Activated CD4-positive, alpha-beta T cell treated with anti-CD3 and anti-CD28 coated beads for 36 hours (primary cell): ENCODE measurements around the gene ATP8A2. TPM values are rescaled to one million over a fixed set of nuclear protein-coding genes. Genes with fewer than 3 reads are reported as not detected.

Experiments
- ATAC-seq: fragments of 200-7000 bp; cut with Tn5 transposase; one replicate; pipeline ENCODE4 v1.10.0; 2021; ENCODE audit warnings: mild to moderate bottlenecking, moderate library complexity
- CTCF ChIA-PET: fragments of 350-600 bp; sonication (Branson Sonifier 250); formaldehyde crosslinking; loops from one replicate; lab custom pipeline; 2021; ENCODE audit warnings: antibody characterized with exemption; lab: Charles Lee
- POLR2A ChIA-PET: fragments of 350-600 bp; sonication (Branson Sonifier 250); formaldehyde crosslinking; loops from one replicate; lab custom pipeline; 2021; ENCODE audit warnings: antibody characterized with exemption, inconsistent platforms; lab: Charles Lee
- DNase-seq: peaks from one replicate; pipeline ENCODE4 v3.0.0-alpha.2; 2020
- H3K27ac Mint-ChIP-seq: one replicate; pipeline ENCODE4 v1.8.0; 2021; ENCODE audit warnings: mixed read lengths
- H3K27me3 Mint-ChIP-seq: one replicate; pipeline ENCODE4 v1.8.0; 2021; ENCODE audit warnings: mixed read lengths
- H3K36me3 Mint-ChIP-seq: one replicate; pipeline ENCODE4 v1.8.0; 2021; ENCODE audit warnings: low read depth, mixed read lengths
- H3K4me1 Mint-ChIP-seq: one replicate; pipeline ENCODE4 v1.8.0; 2021; ENCODE audit warnings: mixed read lengths
- H3K4me3 Mint-ChIP-seq: one replicate; pipeline ENCODE4 v1.8.0; 2021; ENCODE audit warnings: mild to moderate bottlenecking, moderate library complexity, mixed read lengths
- H3K9me3 Mint-ChIP-seq: one replicate; pipeline ENCODE4 v1.8.0; 2021; ENCODE audit warnings: low read depth, mixed read lengths
- intact Hi-C, 2 experiments: fragments of 100-400 bp; cut with DNase I in 1 of 2; cut with micrococcal nuclease in 1 of 2; formaldehyde crosslinking; loops; one replicate each; pipeline versions ENCODE4 v1.14.2 to v1.15.1; 2022 to 2024; cut with DNase I, micrococcal nuclease
- total RNA-seq, 2 experiments: library from RNA; stranded (reverse); gene quantifications; one replicate each; pipeline ENCODE4 v1.2.3, GENCODE V29; 2021

The ATP8A2 gene
- total RNA-seq, 2 experiments from 2014 or later: 0.30 to 0.39 TPM

DNA sequence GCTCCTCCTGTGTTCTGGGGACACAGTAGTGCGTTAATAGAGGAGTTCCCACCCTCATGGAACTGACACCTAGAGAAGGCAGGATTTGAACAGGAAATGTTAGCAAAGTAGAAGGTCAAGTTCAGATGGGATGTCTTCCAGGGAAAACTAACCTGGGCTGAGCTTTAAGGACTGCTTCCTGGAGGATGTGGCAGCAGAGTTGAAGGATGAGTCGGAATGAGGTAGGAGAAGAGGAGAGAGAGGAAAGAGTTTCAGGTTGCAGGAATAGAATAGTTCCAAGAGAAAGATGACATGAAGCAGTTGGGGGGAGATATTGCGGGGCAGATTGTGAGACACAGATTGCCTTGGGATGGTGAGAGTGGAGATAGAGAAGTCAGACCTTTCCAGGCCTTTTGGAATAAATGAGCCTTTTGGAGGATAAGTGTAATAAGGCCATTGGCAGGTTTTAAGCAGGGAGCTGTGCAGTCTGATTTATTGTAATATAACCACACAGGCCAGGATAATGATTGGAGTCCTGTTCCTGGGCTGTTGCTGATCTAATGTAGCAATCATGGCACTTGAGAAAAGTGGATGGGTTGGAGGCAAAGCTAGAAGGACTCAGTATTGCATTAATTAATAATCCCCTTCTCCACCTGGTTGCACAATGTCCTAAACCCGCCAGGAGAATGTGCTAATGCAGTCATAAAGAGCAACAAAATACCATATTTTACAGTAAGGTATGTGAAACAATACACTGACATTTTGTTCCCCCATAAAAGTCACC lies 474.6 kb downstream of the ATP8A2 start:
- no peak for ATAC-seq
- peaks cover 5% of the 10 kb centered on the region for H3K27me3 Mint-ChIP-seq
- intact Hi-C loops: loop anchor here in 1 of 2 experiments (10.0 kb wide), 1 partner anchor 58 kb away; no protein-coding TSS in a partner anchor
- no peaks in the 10 kb centered on the region for H3K36me3 Mint-ChIP-seq
- H3K4me1 Mint-ChIP-seq: peaks cover 25% of the 10 kb centered on the region
- ChIA-PET CTCF (no interaction called here), POLR2A (interaction anchor here (0.6 kb wide), 1 partner anchor 146 kb away, joined by 4 read pairs; no protein-coding TSS in a partner anchor)
- H3K4me3 Mint-ChIP-seq: no peak overlapping the region
- no peaks in the 10 kb centered on the region for H3K9me3 Mint-ChIP-seq
- no peak for DNase-seq
- no peak overlapping the region for H3K27ac Mint-ChIP-seq

GRCh38 chr13:25847145-25847544 lies 475.4 kb downstream of the ATP8A2 start:
- H3K27me3 Mint-ChIP-seq: peaks cover 3% of the 10 kb centered on the region
- peaks cover 25% of the 10 kb centered on the region for H3K4me1 Mint-ChIP-seq
- ATAC-seq (peak; percentile 70), DNase-seq (no peak)
- H3K36me3 Mint-ChIP-seq: no peaks in the 10 kb centered on the region
- POLR2A ChIA-PET: interaction anchor here (0.6 kb wide), 1 partner anchor 145 kb away, joined by 4 read pairs; no protein-coding TSS in a partner anchor
- CTCF ChIA-PET: no interaction called here
- intact Hi-C loops: loop anchor here (1.0 to 10.0 kb wide), 2 partner anchors 56 to 58 kb away; no protein-coding TSS in a partner anchor
- H3K27ac Mint-ChIP-seq: no peak overlapping the region
- H3K4me3 Mint-ChIP-seq: no peak overlapping the region
- no peaks in the 10 kb centered on the region for H3K9me3 Mint-ChIP-seq

- ATAC-seq (no peak), DNase-seq (no peak)
- no peaks in the 10 kb centered on the region for H3K27me3 Mint-ChIP-seq
- H3K9me3 Mint-ChIP-seq: no peaks in the 10 kb centered on the region
- no peaks in the 10 kb centered on the region for H3K36me3 Mint-ChIP-seq
- ChIA-PET POLR2A (no interaction called here), CTCF (interaction anchor here (0.6 kb wide), 1 partner anchor 199 kb away, joined by 5 read pairs; no protein-coding TSS in a partner anchor)
- intact Hi-C loops: loop anchor here (1.0 to 10.0 kb wide), 2 partner anchors 55 to 57 kb away; no protein-coding TSS in a partner anchor
- H3K4me1 Mint-ChIP-seq: peaks cover 25% of the 10 kb centered on the region
- H3K4me3 Mint-ChIP-seq: no peak overlapping the region
- H3K27ac Mint-ChIP-seq: peak overlapping the region; percentile 16
Measured at GRCh38 chr13:25847635-25848626, 476.2 kb downstream of the ATP8A2 start.

- ChIA-PET CTCF (interaction anchor here (0.6 kb wide), 1 partner anchor 198 kb away, joined by 5 read pairs; no protein-coding TSS in a partner anchor), POLR2A (no interaction called here)
- Mint-ChIP-seq H3K27me3 (no peaks in the 10 kb centered on the region), H3K27ac (no peak overlapping the region), H3K4me1 (peaks cover 25% of the 10 kb centered on the region), H3K36me3 (no peaks in the 10 kb centered on the region), H3K4me3 (no peak overlapping the region), H3K9me3 (no peaks in the 10 kb centered on the region)
- ATAC-seq (no peak), DNase-seq (no peak)
- intact Hi-C loops: loop anchor here in 1 of 2 experiments (10.0 kb wide), 1 partner anchor 56 kb away; no protein-coding TSS in a partner anchor
Measured at GRCh38 chr13:25848812-25849745, 477.3 kb downstream of the ATP8A2 start.

- H3K4me3 Mint-ChIP-seq: no peak overlapping the region
- CTCF ChIA-PET: no interaction called here
- H3K27me3 Mint-ChIP-seq: peaks cover 1% of the 10 kb centered on the region
- DNase-seq: no peak
- POLR2A ChIA-PET: no interaction called here
- H3K9me3 Mint-ChIP-seq: no peaks in the 10 kb centered on the region
- intact Hi-C loops: no loop called here
- no peaks in the 10 kb centered on the region for H3K36me3 Mint-ChIP-seq
- H3K27ac Mint-ChIP-seq: no peak overlapping the region
- H3K4me1 Mint-ChIP-seq: no peaks in the 10 kb centered on the region
- no peak for ATAC-seq
Measured at GRCh38 chr13:25857830-25858229, 486.1 kb downstream of the ATP8A2 start.

- Mint-ChIP-seq H3K27me3 (peaks cover 1% of the 10 kb centered on the region), H3K9me3 (no peaks in the 10 kb centered on the region), H3K27ac (no peak overlapping the region), H3K4me3 (no peak overlapping the region), H3K36me3 (no peaks in the 10 kb centered on the region), H3K4me1 (no peaks in the 10 kb centered on the region)
- ChIA-PET POLR2A (no interaction called here), CTCF (interaction anchor here (0.6 to 0.8 kb wide), 3 partner anchors 17 to 67 kb away, joined by 3 to 4 read pairs (median 4); no protein-coding TSS in a partner anchor)
- no peak for ATAC-seq
- intact Hi-C loops: no loop called here
- no peak for DNase-seq
Measured at GRCh38 chr13:25859528-25859927, 487.8 kb downstream of the ATP8A2 start.

- no peak for DNase-seq
- CTCF ChIA-PET: interaction anchor here (0.8 kb wide), 1 partner anchor 28 kb away, joined by 4 read pairs; no protein-coding TSS in a partner anchor
- Mint-ChIP-seq H3K4me1 (no peaks in the 10 kb centered on the region), H3K4me3 (no peak overlapping the region), H3K36me3 (no peaks in the 10 kb centered on the region), H3K9me3 (no peaks in the 10 kb centered on the region), H3K27ac (no peak overlapping the region), H3K27me3 (peaks cover 1% of the 10 kb centered on the region)
- intact Hi-C loops: no loop called here
- ATAC-seq: no peak
- POLR2A ChIA-PET: interaction anchor here (1.3 kb wide), 1 partner anchor 27 kb away, joined by 4 read pairs; no protein-coding TSS in a partner anchor
Measured at GRCh38 chr13:25860265-25860664, 488.5 kb downstream of the ATP8A2 start.

DNA sequence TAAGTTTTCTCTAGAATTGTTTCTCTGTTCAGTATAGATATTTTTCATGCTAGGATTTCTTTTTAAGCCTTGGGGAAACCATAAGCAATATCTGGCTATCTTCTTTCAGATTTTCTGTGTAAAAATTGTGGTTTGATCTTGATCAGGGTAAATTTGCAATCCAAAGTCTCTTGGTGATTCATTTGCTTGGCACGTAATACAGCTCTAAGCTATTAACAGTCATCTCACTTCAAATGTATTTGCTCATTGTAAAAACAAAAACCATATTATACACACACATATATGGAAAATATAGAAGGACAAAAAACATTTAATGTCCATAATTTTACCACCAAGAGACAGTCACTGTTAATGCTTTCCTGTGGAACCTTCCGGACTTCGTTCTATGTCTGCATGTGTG lies 489.1 kb downstream of the ATP8A2 start:
- H3K4me1 Mint-ChIP-seq: no peaks in the 10 kb centered on the region
- H3K27ac Mint-ChIP-seq: no peak overlapping the region
- peaks cover 1% of the 10 kb centered on the region for H3K27me3 Mint-ChIP-seq
- ChIA-PET POLR2A (interaction anchor here (1.3 kb wide), 1 partner anchor 26 kb away, joined by 4 read pairs; no protein-coding TSS in a partner anchor), CTCF (no interaction called here)
- H3K9me3 Mint-ChIP-seq: no peaks in the 10 kb centered on the region
- no peak for DNase-seq
- H3K4me3 Mint-ChIP-seq: no peak overlapping the region
- no peak for ATAC-seq
- no peaks in the 10 kb centered on the region for H3K36me3 Mint-ChIP-seq
- intact Hi-C loops: no loop called here

GRCh38 chr13:25862156-25862555 lies 490.4 kb downstream of the ATP8A2 start:
- Mint-ChIP-seq H3K27me3 (no peaks in the 10 kb centered on the region), H3K4me1 (no peaks in the 10 kb centered on the region), H3K27ac (no peak overlapping the region), H3K4me3 (no peak overlapping the region), H3K36me3 (no peaks in the 10 kb centered on the region), H3K9me3 (no peaks in the 10 kb centered on the region)
- ChIA-PET POLR2A (no interaction called here), CTCF (interaction anchor here (1.3 kb wide), 1 partner anchor 11 kb away, joined by 4 read pairs; no protein-coding TSS in a partner anchor)
- intact Hi-C loops: no loop called here
- DNase-seq (no peak), ATAC-seq (no peak)

DNA sequence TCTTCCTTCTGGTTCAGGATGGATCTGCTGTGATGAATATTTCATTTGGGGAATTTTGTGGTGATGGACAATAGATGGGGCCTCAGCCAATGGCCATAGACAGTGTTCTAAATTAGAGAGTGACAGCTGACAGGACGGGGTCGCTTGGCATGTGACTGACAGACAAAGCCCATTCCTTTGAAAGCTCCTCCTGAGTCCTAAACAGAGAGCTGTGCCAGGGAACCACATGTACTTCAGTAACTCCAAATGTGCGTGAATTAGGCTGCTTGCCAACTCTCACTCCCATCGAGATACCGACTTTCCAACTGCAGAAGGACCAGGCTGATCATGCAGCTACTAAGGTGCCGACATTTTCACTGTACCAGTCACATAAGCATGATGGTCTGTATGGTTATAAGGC lies 492.3 kb downstream of the ATP8A2 start:
- H3K36me3 Mint-ChIP-seq: no peaks in the 10 kb centered on the region
- no peak for ATAC-seq

More for the DNA sequence above, 492.3 kb downstream of the ATP8A2 start:
- Mint-ChIP-seq H3K27me3 (no peaks in the 10 kb centered on the region), H3K4me1 (no peaks in the 10 kb centered on the region), H3K4me3 (no peak overlapping the region), H3K27ac (no peak overlapping the region), H3K9me3 (no peaks in the 10 kb centered on the region)
- intact Hi-C loops: no loop called here
- POLR2A ChIA-PET: no interaction called here
- DNase-seq: no peak
- CTCF ChIA-PET: no interaction called here
